ENCODE results near the gene ZNHIT2. TPM values are rescaled to one million over a fixed set of nuclear protein-coding genes. Genes with fewer than 3 reads are reported as not detected.

Gene ZNHIT2
- total and polyA plus RNA-seq, 2 of the 13 experiments (the other 11 are each of a cell fraction or from before 2014, with no cell fraction given): 1.1 to 6.5 TPM

GRCh38 chr11:65112546-65113360, 4.7 kb downstream of the ZNHIT2 start (continued):
- TF ChIP-seq ZNF407 (CRISPR knock-in tag; IDR thresholded peaks at IDR 0.05; ENCODE audit: not compliant biosample characterization) (peak; percentile 77), ZNF44 (CRISPR knock-in tag; IDR thresholded peaks at IDR 0.05) (peak; percentile 31; the same call in 1 of the 2 replicates), ZNF772 (CRISPR knock-in tag; IDR thresholded peaks at IDR 0.05) (peak; percentile 82; the same call in 1 of the 2 replicates), ZNF17 (CRISPR knock-in tag; IDR thresholded peaks at IDR 0.05) (no peak), ZNF430 (CRISPR knock-in tag; IDR thresholded peaks at IDR 0.05) (peak; percentile 79; the same call in 1 of the 2 replicates), HIC2 (CRISPR knock-in tag; IDR thresholded peaks at IDR 0.05; ENCODE audit: low read depth) (peak; percentile 49; the same call in 1 of the 2 replicates), UBTF (CRISPR knock-in tag; IDR thresholded peaks at IDR 0.05) (peak; percentile 77; the same call in 1 of the 2 replicates), ZNF770 (CRISPR knock-in tag; IDR thresholded peaks at IDR 0.05) (no peak), DDIT3 (CRISPR knock-in tag; IDR thresholded peaks at IDR 0.05) (no peak), ZNF766 (CRISPR knock-in tag; IDR thresholded peaks at IDR 0.05; ENCODE audit: borderline replicate concordance) (no peak), NFKBIZ (CRISPR knock-in tag; IDR thresholded peaks at IDR 0.05) (0 out of 2 replicates have a peak, but pooled peaks have one; percentile 58), NBN (conservative IDR thresholded peaks at IDR 0.05) (no peak), ZSCAN9 (CRISPR knock-in tag; IDR thresholded peaks at IDR 0.05; ENCODE audit: borderline replicate concordance) (no peak; the same call in 1 of the 2 replicates)
